GM12872 (cell line): Measurements from ENCODE around the gene TCEA3.

Experiments
- CTCF ChIP-seq: IDR thresholded peaks from 3 replicates; pipeline ENCODE4 v1.5.1; 2011; ENCODE audit warnings: low read depth, mild to moderate bottlenecking, low read length, moderate library complexity; ENCODE audit not compliant: insufficient read depth

TCEA3 gene

DNA sequence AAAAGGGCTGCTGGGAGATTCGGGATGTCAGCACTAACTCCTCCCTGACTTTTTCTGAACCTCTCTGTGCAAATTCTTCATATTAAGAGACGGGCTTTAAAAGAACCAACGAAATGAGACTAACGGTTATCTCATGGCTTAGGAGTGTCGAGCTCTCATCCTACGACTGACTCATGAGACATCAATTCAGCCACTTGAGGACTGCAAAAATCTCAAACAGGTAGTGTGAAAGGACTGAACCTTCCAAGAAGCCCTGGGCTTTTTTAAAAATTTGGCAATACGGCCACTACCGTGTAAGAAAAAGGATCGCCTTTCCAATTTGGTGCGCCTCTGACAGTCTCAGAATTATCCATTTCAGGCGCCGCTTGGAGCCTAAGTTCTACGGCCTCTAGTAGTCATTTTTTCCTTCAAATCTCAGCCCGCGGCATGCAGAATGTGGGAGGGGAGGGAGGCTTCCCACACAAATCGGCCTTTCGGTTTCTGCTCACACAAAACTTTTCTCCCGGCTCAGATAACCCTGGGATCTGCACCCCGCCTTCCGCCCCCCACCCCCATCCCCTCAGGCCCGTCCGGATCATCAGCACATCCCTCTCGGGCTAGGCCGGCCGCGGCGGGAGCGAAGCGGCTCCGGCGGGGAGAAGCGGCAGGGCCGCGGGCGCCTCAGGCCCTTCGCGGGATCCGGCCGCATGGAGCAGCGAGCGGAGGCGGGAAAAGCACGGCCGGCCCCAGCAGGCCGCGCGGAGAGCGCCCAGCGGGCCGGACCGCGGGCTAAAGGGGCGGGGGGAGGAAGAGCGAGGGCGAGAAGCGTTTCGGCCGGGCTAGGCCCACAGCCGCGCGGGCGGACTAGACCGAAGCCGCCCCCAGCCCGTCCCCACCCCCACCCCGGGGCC is 81.1 kb downstream of the TCEA3 start:
- TF ChIP-seq CTCF = no peak

- TF ChIP-seq CTCF = no peak
Observed at GRCh38 chr1:23341931-23342692, 82.4 kb downstream of the TCEA3 start.

GRCh38 chr1:23339632-23340031 is 84.9 kb downstream of the TCEA3 start:
- TF ChIP-seq CTCF = no peak

- TF ChIP-seq CTCF = no peak
Observed at GRCh38 chr1:23337869-23338268, 86.7 kb downstream of the TCEA3 start.

DNA sequence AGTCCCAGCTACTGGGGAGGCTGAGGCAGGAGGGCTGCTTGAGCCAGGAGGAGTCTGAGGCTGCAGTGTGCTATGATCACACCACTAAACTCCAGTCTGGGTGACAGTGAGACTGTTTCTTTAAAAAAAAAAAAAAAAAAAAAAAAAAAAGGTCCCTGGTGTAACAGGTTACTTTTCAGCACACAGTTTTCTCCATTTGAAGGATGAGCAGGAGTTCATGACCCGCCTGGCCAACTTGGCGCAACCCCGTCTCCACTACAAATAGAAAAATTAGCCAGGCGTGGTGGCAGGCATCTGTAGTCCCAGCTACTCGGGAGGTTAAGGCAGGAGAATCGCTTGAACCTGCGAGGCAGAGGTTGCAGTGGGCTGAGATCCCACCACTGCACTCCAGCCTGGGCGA is 92.8 kb downstream of the TCEA3 start:
- TF ChIP-seq CTCF = no peak
